ENCODE measurements around the gene MTMR1.

Gene MTMR1

DNA sequence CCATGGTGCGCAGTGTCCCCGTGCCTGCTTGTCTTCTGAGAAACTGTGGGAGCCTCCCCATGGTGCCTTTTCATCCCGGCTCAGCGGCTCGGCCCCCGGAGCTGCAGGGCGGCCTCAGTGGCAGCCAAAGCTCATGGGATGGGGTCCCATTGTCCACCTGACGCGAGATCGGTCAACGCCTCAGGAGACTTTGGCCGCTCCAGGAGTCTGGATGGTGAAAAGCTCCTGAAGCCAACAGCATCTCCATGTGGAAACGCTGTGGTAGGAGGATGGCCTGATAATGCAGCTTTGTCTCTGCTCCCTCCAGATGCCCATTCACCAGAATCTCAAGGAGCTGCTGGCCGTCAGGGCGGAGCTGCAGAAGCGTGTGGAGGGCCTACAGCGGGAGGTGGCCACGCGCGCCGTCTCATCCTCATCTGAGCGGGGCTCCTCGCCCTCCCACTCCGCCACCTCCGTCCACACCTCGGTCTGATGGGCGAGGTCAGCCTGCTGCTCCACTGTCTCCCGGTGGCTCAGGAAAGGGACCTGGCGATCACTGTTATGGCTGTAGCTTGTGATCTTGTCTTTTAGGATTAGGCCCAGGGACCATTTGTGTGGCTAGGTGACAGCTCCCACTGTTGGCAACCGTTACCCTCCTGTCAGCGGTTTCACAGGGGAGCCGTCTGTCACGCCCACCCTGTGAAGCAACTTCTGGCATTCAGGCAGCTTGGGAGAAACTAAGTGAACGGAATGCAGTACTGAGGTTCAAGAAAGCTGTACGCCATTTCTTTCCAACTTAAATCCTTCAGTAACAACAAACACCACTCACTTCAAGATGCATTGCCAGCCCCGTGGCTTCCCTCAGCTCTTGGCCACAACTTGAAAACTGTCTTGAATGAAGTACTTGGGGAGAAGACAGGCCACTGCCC, 69.3 kb downstream of the MTMR1 start:
- no peak for DNase-seq (ENCODE audit: low spot score)

DNA sequence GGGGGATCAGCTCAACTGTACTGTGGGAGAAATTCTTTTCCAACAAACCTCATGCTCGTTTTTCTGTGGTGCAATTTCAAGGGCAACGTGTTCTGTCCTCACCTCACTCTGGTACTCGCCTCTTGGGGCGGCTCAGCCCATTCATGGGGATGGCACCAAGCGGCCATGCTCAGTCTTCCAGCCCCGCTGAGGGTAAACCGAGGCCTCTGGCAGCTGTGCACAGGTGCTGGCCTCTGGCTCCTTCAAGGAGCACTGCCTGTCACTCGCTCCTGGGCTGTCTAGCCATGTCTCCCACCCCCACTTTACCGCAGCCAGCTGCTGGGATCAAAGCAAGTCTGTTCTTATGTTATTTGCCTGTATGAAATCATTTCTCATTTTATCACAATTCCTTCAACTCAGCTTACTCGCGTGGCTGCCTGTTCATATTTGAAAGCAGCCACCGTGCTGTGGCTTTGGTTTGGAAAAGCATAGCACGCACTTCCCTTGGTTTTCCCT, 70.2 kb downstream of the MTMR1 start:
- no peak for DNase-seq (ENCODE audit: low spot score)

DNA sequence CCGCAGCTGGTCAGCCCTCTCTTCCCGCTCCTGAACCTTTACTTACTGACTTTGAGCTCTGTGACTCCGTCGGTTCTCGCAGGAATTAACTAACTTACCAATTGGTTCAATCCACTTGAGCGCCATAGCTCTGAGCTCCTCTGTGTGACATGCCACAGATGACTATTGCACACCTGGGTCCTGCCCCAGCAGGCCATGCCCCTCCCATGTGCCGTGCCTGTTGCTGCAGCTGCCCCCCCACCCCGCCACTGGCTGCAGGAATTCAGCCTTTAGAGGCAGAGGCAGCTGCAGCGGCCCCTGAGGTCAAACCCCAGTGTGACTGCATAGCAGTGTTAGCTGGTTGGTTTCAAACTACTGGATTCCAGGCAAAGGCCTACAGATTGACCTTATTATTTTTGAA, 70.6 kb downstream of the MTMR1 start:
- DNase-seq (ENCODE audit: low spot score) = peak; percentile 27

GRCh38 chrX:150765237-150765636, 72.0 kb downstream of the MTMR1 start:
- no peak for DNase-seq (ENCODE audit: low spot score)

- no peak for DNase-seq (ENCODE audit: low spot score)
These were observed 72.7 kb downstream of the MTMR1 start for GRCh38 chrX:150765782-150766350.

- DNase-seq (ENCODE audit: low spot score) = no peak
These were observed 73.3 kb downstream of the MTMR1 start for GRCh38 chrX:150766351-150767044.

DNA sequence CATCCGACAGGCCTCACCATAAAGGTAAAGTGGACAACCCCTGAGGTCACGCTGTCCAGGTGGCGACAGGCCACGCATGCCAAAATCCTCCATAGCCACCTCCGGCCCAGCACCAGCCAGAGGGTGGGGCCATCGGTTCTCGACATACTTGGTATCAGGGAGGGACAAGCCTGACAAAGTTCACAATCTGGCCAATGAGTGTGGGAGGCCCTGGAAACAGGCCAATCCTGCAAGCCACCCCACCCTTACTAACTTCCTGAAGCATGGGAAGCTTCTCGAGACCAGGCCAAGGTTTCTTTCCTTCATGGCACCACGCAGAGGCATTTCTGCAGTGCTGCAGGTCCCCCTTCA, 73.8 kb downstream of the MTMR1 start:
- DNase-seq (ENCODE audit: low spot score) = no peak

- no peak for DNase-seq (ENCODE audit: low spot score)
These were observed 74.4 kb downstream of the MTMR1 start for GRCh38 chrX:150767475-150768131.

DNA sequence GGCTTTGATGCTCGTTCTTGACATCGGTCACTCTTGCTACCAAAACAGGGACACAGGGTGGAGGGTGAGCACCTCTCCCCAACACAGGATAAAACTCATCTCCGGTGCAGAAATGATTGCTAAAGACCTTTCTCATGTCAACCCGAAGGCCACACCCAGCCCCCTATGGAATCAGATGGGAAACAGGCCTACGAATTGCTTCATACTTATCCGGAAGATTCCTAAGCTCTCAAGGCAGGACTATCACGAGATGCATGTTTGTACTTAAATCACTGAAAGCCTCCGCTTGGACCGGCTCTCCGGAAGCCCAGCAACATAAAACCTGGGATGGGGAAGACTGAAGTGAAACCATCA, 74.9 kb downstream of the MTMR1 start:
- DNase-seq (ENCODE audit: low spot score) = no peak

DNA sequence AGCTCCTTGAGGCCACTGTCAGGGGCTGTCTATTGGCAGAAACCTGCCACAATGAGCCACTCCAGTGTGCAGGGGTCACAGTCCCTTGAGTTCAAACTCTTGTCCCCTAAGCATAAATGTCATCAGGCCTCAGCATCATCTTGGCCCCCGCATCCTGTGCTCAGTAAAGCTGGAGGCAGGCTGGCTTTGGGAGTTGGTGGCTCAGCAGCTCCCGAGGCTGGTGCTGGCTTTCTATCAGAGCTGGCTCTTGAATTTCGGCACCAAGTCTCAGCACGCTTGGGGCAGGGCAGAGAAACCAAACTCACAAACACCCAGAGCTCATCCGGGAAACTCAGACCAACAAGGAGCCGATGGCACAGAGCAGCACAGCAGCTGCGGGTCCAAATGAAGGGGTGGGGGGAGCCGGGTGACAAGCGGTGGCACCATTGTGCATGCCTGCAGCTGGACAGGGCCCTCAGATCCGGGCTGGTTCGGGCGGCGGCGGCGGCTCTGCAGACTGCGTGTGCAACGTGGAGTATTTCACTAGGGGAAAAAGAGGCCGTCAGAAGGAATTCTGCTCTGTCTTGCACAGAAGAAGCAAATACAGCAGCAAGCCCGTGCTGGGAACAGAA, 75.5 kb downstream of the MTMR1 start:
- DNase-seq (ENCODE audit: low spot score) = no peak

DNA sequence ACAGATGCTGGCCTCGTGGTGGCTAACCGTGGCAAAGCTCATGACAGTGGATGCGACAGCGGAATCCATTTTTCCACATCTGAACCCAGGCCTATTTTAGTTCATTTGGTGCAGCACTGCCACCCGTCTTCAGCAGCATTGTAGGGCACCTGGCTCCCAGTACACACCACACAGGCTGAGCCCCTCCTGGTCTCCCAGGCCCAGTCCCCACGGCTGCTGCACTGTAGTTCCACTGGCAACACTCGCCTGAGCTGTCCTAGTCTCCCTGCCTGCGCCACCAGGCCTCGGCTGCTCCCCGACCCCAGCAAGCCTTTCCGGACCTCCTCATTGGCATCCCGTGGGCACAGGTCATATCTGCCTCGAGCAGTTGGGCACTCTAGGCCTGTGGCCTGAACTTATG, 76.2 kb downstream of the MTMR1 start:
- DNase-seq (ENCODE audit: low spot score) = no peak

- DNase-seq (ENCODE audit: low spot score) = no peak
These were observed 77.4 kb downstream of the MTMR1 start for GRCh38 chrX:150770623-150771022.

DNA sequence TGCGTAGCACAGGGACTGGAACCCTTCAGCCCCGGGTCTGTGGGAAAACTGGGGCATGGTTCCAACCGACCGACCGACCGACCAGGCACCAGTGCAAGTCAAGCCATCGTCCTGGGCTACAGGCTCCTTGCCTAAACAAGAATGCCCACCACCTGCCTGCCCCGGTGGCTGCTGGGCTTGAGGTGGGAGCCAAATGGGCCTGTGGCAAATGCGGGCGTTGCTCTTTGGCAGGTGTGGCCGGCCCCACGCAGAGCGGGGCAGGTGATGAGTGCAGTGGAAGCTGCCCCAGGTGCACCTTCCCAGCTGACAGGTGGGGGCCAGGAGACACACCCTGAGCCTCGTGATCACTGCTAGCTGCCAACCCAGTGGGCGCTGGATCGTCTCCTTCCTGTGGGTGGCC, 77.9 kb downstream of the MTMR1 start:
- DNase-seq (ENCODE audit: low spot score) = no peak

DNA sequence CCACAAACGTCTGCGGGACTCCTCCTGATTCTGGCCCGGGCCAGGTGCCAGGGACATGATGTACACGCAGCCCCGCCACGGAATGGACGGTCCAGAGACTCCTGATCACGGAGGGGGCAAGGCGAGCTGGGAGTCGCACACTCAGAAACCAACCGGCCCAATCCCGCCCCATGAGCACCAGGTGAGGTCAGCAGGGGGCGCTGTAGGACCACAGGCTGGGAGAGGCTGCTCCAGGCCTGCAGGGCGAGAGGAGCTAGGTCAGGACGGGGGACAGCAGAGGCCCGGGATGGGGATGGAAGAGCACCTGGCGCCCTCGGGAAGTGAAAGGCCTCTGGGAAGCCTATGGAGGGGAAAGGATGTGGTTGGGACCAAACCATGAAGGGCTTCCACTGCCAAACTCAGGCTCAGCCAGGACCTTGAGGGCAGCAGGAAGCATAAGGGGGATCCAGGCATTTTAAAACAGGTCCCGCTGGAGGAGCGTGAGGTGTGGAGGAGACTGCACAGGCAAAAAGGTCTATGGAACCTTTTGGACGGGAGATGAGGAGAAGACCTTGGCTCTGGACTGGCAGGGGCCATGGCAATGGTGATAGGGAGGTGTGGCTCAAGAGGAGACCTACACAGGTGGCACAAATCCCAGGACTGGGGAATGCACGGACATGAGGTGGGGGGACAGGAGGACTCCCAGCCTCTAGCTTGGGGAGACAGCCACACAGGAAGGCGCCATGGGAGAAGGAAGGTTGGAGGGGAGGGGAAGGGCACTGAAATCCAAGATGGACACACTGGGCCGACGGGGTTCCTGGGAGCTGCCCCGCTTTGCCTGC, 79.2 kb downstream of the MTMR1 start:
- DNase-seq (ENCODE audit: low spot score) = peak; percentile 87

- no peak for DNase-seq (ENCODE audit: low spot score)
These were observed 79.9 kb downstream of the MTMR1 start for GRCh38 chrX:150773117-150773516.

GRCh38 chrX:150773634-150774033, 80.4 kb downstream of the MTMR1 start:
- DNase-seq (ENCODE audit: low spot score) = no peak

DNA sequence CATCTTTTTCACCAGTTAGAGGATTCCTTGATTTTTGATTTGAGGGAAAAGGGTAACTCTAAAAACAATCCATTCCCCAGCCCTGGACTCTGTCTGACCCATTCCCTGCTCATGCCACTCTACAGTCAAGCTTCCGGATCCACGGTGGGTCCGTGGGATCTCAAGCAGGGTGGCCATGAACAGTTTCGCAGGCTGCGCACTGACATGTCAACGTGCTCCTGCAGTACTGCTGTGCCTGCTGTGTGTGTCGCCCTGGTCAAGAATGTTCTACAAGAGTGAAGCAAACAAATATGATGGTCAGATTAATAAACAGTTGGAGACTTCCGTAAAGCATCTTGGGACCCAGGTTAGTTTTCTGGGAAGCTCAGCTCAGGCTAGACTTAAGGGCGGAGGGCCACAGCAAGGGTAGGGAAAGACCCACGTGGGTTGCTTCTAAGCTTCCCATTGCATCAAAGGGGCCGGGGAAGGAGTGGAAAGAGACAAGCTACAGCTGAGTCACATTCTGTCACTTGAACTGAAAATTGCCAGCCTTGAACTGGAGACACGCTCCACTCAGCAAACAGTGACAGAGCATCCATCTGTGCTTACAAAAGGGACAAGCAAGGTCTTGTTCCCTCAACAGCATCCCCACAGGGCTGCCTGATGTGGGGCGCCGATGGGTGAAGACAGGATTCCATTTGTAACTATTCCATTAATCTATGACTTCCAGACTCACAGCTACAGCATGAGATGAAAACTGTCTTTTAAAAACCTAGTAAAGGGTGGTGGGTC, 81.8 kb downstream of the MTMR1 start:
- no peak for DNase-seq (ENCODE audit: low spot score)

DNA sequence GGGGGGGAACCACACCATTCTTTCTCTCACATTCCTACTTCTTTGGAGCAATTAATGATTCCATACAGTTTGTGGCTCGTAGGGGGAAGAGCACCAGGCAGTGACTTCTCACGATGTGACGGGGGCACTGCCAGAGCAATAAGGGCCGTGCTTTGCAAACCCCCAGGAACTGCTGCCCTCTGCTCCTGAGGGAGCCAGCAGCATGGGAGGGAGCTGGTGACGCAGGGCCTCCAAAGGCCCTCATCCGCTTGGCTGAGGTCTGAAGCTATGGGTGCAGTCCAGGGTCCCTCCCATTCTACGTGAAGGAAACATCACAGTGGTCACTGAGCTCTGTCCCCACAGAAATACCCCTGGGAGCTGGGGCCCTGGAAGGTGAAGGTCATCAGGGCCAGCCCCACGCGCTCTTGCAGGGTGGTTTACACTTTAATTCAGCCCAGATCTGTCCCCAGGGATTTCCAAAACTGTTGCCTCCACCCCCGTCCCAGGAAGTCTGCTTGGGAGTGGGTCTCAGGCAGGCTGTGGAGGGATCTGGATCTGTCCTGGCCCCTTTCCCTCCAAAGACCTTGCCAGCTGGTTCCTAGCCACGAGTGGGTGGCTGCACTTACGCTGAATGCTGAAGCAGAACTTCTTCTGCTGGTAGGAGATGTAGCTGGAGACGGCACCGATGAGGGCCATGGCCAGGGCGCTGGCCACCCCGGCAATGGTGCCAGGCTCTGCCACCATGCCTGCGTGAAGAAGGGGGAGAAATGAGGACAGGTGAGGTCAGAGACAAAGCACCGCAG, 82.6 kb downstream of the MTMR1 start:
- no peak for DNase-seq (ENCODE audit: low spot score)

DNA sequence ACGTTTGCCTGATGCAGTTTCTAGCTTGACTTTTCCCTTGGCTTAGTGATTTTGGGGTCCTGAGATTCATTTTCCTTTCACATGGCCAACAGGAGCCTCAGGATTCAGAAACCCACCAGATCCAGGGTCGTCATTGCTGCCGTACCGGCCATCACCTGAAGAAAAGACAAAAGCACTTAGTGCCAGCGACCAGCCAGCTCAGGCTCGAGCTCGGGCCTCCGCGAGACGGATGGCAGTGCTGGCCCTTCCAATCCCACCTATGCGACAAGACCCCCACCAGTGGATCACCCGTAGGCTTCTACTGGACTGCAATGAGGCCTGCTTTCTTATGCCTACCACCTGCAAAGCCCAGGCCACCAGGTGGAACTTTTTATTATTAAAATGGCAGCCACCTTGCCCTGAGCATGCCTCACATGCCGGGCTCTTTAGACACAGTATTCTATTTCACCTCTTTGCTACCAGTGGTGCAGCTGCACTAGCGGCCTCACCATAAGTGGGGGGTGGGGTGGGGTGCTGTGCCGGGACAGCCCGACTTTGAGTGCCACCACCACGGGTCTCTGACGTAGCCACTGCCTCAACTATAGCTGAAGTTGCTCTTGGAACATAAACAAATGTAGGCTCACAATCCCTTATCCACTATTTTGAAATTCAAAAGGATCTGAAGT, 84.3 kb downstream of the MTMR1 start:
- no peak for DNase-seq (ENCODE audit: low spot score)
